ENCODE data around the gene IGFBPL1. TPM values are rescaled to one million over a fixed set of nuclear protein-coding genes. Genes with fewer than 3 reads are reported as not detected.
A peak's percentile ranks its signal among the peaks of the same experiment; 100 is the strongest.
"Not testable (repeated sequence)": the region's sequence is repeated elsewhere in the genome, so short reads cannot be mapped to it uniquely, and the experiment has no call there.

Gene IGFBPL1
- total RNA-seq (2014; rRNA removed; shearing (Covaris generic)), result not detected in 2 replicates

DNA sequence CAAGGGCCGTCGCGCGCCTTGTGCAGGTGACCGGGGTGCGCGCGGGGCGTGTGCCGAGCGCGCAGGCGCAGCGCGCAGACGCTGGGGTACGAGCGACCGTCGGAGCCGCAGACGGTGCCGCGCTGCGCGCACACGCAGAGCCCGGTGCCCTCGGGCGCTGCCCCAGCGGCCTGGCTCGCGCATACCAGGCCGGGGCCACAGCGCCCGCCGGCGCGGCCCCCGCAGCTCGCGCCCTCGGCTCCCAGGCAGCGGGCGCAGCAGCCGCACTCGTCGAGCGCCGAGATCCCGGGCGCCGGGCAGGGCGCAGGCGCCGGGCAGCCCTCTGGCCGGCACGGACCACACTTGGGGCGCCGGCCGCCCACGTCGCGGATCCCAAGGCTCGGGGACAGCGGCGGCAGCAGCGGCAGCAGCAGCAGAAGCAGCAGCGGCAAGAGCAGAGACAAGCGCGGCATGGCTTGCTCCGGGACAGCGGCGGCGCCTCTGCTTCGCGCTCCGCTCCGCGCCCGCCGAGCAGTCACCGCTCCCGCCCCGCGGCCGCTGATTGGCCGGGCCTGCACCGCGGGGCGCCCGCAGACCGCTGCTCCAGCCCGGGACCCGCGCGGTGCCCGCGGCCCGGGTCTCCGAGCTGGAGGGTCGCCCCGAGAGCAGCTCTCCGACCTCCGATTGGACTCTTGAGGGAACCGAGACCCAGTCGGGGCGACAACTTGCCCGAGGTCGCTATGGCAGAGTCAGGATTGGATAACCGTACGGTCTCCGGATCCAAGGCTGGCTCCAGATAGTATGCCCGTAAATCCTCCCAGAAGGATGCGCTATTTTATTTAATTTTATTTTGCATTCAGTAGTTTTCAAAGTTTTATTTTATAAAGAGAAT, at the start of gene IGFBPL1:
Gene IGFBPL1 (minus strand): TSS at position 482 of the 871 bp plus-strand sequence. CDS start 30 bp downstream, at position 452.
- no peak for DNase-seq (ENCODE audit: low spot score)

DNA sequence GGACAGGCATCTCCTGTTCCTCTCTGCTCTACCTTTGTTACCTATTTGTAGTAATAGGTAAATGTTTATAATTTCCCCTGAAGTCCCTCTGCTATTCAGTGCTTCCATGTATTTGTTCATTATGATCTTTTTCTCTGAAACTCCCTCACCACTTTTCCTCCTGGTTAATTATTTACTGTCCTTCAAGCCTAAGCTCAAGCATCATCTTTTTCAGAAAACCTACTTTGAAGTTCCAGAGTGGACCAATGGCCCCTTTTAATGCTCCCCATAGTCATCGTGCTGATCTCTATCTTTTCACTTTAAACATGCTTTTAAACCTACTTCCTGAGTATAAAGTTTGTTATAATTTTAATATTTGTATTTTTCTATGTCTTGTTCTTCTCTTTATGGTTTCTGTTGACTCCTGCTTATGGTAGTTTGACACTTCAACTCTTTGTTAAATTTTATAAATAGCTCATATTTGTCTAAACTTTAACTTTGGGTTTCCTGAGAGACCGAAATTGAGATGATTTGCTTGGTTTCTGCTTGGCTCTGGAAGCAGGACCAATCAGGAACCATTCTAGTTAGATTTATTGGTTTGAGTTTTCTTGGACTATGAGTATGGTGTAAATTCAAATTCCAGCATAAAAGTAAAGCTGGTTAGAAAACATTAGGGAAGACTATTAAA, 48.5 kb upstream of the IGFBPL1 start:
- not testable (repeated sequence) for DNase-seq (ENCODE audit: low spot score)

- DNase-seq (ENCODE audit: low spot score), result no peak
Measured at GRCh38 chr9:38467404-38467803, 43.1 kb upstream of the IGFBPL1 start.

- no peak for DNase-seq (ENCODE audit: low spot score)
Measured at GRCh38 chr9:38453835-38454234, 29.6 kb upstream of the IGFBPL1 start.

GRCh38 chr9:38451162-38451561, 26.9 kb upstream of the IGFBPL1 start:
- no peak for DNase-seq (ENCODE audit: low spot score)

- DNase-seq (ENCODE audit: low spot score), result no peak
Measured at GRCh38 chr9:38447703-38448102, 23.4 kb upstream of the IGFBPL1 start.

DNA sequence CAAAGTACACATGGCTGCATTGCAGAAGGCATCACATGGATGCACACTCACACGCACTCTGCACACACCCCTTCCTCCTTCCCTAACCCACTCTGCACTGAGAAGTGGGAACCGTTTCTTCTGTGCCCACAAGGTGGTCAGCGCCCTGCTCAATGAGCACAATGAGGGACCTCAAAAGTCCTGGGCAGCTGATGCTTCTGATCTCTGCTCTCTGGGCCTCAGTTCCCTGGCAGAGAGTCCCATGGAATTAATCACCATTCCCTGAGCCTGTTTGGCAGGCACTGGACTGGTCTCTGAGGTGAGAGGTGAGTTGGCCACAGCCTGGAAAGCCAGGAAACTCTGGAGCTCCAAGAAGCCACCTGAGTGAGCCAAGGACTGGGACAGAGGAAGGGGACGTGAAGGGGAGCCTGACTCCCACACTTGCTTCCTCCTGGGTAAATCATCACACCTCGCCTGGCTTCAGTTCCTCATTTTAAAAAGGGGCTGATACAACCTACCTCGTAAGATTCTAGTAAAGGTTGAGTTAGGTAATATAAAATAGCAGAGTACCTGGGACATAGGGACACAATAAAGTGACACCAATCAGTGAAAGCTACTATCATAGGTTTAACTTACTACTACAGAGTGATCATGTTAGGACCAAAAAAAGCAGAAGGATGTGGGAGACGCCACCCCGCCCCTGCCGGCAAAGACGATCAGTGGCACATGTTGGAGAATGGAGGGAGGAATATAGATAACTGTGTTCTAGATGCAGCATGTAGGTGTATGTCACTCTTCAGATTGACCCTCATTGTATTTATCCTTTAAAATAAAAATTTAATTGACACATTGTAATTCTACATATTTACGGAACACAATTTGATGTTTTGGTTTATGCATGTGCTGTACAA, 21.1 kb upstream of the IGFBPL1 start:
- DNase-seq (ENCODE audit: low spot score), result no peak

DNA sequence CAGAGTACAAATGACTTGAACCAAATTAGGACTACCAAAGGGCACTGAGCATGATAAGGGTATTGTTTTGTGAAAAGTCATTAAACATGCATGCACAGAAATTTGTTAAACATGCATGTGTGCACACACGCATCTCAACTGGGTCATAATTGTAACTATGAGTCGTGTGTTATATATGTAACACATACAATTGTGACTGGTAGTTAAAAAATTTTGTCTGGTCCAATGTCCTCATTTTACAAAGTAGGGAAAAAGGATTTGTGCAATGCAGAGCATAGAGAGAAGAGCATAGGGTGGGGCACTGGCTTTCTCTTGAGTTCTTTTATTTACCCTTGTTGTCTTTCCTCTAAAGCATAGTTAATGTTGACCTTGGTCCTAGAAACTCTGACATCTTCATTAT, 19.3 kb upstream of the IGFBPL1 start:
- no peak for DNase-seq (ENCODE audit: low spot score)

DNA sequence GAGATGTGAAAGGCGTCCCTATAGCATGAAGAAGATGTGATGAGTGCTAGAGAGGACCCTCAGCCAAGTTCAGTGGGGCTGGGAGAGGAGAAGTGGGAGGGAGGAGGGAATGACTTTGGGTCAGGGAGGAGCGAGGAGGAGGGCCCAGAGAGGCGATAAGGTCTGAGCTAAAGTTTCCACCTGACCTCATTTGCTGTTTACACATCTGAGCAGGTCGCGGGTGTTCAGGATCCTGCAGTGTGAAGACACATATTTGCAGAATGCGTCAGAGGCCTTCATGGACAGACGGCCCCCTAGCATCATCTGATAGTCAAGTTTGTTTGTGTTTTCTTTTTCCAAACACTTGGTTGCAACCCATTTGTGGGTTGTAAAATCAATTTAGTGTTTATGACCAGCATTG, 18.9 kb upstream of the IGFBPL1 start:
- peak; percentile 27 for DNase-seq (ENCODE audit: low spot score)

- no peak for DNase-seq (ENCODE audit: low spot score)
Measured at GRCh38 chr9:38442473-38443096, 18.3 kb upstream of the IGFBPL1 start.

- no peak for DNase-seq (ENCODE audit: low spot score)
Measured at GRCh38 chr9:38441347-38442085, 17.3 kb upstream of the IGFBPL1 start.

- no peak for DNase-seq (ENCODE audit: low spot score)
Measured at GRCh38 chr9:38440516-38440915, 16.3 kb upstream of the IGFBPL1 start.

- no peak for DNase-seq (ENCODE audit: low spot score)
Measured at GRCh38 chr9:38439916-38440301, 15.7 kb upstream of the IGFBPL1 start.

GRCh38 chr9:38439291-38439915, 15.1 kb upstream of the IGFBPL1 start:
- no peak for DNase-seq (ENCODE audit: low spot score)

GRCh38 chr9:38437193-38437823, 13.1 kb upstream of the IGFBPL1 start:
- DNase-seq (ENCODE audit: low spot score), result peak; percentile 49

DNA sequence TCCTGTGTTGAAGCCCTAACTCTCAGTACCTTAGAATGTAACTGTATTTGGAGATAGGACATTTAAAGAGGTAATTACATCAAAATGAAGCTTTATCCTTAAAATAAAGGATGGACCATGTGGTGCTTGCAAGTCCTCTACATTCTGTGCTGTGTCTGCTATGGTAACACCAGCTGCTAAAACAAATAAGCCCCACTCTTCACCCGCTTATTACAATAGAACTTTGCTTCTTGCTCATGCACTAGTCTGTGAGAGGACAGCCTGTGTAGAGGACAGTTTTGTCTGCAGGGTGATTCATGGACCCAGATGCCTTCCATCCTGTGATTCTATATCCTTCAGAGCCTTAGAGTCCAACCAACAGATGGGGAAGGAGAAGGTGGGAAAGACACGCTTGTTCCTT, 12.5 kb upstream of the IGFBPL1 start:
- no peak for DNase-seq (ENCODE audit: low spot score)

GRCh38 chr9:38435521-38435920, 11.3 kb upstream of the IGFBPL1 start:
- no peak for DNase-seq (ENCODE audit: low spot score)

GRCh38 chr9:38434853-38435252, 10.6 kb upstream of the IGFBPL1 start:
- DNase-seq (ENCODE audit: low spot score), result no peak

GRCh38 chr9:38434365-38434764, 10.1 kb upstream of the IGFBPL1 start:
- DNase-seq (ENCODE audit: low spot score), result no peak
